Measurements from ENCODE around the gene ZRSR2.

Gene ZRSR2

DNA sequence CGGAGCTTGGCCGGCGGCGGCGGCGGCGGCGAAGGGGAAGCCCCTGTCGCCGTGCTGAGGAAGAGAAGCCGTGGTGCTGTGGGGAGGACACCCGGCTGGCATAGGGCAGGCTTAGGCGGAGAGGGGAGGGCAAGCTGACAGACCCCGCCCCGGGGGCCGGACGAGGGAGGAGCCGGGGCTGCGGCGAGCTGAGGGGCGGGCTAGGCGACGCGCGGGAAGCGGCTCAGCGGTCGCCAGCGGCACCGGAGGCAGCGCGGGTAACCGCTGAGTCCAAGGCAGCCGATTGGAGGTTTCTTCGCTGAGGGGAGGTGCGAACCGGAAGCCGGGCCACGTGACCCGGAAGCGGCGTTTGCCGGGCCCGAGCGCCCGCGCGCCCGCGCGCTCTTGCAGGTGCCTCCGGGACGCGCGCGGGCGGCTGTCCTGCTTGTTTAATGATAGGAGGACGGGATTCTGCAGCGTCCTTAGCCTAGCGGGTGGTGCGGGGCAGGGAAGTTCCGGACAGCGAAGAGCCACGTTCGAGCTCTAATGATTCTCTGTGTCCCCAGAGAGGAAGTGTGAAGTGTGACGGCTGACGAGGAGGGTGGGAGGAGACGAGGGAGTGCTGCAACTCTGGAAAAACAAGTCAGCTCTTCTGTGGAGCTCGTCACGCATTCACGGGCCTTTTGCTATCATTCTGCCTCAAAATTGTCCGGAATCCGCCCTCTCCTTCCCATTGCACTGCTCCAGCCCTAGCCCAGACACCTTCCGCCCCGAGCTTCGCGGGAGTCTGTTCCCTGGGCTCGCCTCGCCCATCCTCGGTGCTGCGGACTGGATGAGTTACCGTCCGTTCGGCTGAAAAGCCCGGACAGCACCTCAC lies 64.7 kb downstream of the ZRSR2 start, which contains the start of gene AP1S2:
Gene AP1S2 (minus strand): TSS at position 102 of the 856 bp plus-strand sequence. CDS start 2,289 bp downstream, outside the sequence.
- DNase-seq = peak; percentile 72

DNA sequence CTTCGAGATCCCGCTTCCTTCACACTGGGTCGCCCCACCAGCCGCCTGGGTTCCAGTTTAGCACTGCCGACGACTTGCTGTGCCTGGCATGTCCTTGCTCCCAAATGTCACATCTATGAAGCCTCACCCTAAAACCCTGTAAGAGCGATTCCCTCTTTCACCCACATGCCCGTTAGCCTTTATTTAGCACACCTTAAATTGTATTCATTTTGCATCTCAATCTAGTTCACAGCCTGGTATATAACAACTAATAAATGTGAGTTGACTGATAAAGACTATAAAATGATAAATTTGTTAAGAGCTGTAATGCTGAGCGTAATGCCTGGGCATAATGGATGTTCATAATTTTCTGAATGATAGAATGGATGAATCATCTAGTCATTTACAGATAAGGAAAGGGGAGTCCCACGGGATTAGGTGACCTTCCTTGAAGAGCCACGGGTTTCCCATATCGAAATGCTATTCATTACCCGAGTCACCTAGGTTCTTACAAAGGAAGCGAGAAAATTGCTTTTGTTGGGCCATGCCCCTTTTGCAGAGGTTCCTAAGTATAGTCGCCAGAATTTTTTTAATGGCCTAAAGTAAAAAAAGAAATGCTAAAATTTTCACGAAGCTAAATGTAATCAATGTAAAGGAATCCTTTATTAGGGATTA lies 65.4 kb downstream of the ZRSR2 start:
- DNase-seq = no peak

DNA sequence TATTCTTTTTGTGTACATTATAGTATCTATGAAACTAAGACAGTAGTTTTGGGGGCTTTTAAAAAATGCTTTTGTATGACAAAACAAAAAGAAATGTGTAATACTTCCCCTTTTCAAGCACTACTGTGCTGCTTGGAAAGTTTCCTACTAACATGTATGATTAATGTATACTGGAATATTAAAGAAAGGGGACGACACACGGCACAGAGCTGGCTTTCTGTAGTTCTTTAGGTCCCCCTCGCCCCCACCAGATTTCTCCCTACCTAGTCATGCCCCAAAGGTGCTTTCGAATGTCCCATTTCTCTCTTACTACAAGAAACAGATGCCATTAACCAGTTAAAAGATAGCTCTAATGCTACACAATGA lies 65.9 kb downstream of the ZRSR2 start:
- DNase-seq = no peak

DNA sequence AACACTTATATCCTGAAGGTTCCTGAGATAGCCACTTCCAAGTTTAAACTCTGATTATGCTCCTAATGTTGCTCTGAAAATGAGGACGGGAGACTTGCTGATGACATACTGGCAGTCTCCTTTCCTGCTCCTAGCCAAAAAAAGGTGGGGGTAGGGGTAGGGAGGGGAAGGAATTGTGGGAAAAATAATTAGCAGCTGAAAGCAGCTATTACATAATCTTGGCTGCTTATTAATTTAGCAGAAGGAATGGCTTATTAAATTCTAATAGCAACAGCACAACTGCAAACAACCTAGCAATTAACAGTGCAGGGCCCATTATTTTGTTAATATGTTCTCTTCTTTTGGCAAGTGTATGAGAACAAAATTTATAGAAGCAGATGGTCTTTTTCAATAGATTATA lies 66.4 kb downstream of the ZRSR2 start:
- no peak for DNase-seq

DNA sequence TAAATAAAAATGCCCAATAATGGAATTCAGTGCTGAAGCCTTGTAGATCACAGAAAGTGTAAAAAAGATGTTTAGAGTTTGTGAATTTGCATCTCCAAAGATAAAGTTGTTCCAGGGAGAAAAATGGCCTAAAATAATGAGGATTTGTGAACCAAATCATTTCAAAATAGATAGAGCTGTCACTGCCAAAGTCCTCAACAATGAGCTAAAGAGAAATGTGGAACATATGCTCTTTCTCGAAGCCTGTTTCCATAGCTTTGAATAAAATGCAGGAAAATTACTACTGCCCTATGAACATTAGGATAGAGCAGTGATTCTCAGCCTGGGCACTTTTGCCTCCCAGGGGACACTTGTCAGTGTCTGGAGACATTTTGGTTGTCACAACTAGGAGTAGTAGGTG lies 67.8 kb downstream of the ZRSR2 start:
- DNase-seq = no peak

DNA sequence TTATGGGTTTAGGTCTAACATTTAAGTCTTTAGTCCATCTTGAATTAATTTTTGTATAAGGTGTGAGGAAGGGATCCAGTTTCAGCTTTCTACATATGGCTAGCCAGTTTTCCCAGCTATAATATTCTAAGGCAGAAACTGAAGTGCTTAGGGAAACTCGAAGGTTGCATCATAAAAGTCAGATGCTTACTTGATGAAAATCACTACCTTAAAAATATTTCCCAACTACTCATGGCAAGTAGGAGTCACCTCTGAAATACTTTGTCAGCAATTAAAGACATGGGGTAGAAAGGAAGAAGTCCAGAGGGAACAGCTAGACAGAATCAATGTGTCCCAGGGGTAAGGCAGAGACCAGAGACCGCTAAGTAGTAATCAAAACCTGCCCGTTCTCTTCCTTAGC lies 70.6 kb downstream of the ZRSR2 start:
- DNase-seq = no peak

DNA sequence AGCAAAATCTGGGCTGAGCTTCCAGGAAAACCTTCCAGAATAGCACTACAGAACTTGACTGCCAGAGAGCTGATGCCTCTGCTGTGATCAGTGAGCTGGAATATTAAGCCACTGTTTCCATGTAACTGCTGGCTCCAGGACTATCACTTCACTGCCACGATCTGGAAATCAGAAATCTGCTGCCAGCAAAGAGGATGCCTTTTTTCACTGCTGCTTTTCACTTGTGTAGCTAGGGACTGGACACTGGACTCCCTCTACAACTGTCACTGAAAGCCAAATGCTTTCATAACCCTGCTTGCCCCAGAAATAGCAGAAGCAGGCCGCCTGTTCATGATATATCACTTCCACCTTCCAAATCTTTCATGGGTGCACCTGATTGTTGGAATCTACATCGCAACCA lies 73.7 kb downstream of the ZRSR2 start:
- no peak for DNase-seq

DNA sequence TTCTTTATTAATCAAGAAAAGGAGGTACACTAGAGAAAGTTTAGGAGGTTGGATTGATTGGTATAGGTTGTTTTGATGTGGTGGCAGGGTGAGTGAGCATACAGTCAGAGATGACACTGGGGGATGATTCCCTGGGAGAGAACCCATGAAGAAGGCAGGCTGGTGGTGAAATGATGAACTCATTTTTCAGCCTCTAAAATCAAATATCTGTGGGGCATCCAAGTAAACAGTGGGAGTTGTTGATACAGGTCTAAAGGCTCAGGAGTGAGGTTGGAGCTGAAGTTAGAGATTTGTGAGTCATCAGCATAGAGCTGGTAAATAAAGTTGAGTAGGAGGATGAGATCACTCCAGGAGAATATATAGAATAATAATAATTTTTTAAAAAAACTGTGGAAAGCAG lies 74.3 kb downstream of the ZRSR2 start:
- DNase-seq = no peak

DNA sequence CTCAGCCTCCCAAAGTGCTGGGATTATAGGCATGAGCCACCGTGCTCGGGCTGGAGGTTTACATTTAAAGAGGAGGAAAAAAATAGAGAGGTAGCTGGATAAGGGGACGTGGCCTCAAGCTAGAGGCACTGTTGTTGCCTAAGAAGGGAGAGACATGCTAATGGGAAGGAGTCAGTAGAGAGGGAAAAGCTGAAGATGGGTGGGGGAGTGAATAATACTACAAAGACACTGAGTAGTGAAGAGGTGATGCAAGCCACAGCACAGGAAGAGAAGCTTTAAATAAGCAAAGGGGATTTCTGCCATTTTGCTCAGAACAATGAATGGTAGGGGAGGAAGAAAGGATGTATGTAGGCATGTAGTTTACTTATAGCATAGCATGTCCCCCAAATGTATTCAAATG lies 75.9 kb downstream of the ZRSR2 start:
- DNase-seq = no peak

DNA sequence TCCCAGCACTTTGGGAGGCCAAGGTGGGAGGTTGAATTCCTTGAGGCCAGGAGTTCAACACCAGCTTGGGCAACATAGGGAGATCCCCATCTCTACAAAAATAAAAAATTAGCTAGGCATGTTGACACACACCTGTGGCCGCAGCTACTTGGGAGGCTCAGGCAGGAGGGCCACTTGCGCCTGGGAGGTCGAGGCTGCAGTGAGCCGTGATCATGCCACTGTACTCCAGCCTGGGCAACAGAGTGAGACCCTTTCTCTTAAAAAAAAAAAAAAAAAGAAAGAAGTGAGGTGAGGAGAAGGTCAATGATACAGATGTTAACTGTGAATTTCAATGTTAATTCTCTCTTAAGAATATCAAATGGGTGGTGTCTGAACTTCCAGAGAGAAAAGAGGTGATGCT lies 79.4 kb downstream of the ZRSR2 start:
- DNase-seq = no peak

DNA sequence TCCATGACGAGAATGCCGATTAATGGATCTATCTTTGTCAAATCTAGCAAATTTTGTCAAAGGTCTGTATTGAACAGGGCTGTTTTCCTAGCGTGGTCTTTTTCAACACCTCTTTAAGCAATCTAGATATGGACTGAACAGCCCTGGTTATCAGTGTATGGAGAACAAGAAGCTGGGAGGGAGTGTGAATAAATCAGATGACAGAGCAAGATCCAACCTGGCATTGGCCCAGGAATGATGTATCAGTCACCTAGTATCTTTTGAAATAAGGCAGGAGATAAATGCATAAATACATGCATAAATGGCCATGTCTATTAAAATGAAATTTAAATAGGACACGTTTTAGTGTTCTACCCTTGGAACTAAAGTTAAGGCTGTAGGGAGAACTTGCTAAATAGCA lies 80.0 kb downstream of the ZRSR2 start:
- no peak for DNase-seq

Data from NCI-H187 treated with DMSO at 0.1 percent for 48 hours (cell line).